ENCODE data around the gene RNASEH2B.

DNA sequence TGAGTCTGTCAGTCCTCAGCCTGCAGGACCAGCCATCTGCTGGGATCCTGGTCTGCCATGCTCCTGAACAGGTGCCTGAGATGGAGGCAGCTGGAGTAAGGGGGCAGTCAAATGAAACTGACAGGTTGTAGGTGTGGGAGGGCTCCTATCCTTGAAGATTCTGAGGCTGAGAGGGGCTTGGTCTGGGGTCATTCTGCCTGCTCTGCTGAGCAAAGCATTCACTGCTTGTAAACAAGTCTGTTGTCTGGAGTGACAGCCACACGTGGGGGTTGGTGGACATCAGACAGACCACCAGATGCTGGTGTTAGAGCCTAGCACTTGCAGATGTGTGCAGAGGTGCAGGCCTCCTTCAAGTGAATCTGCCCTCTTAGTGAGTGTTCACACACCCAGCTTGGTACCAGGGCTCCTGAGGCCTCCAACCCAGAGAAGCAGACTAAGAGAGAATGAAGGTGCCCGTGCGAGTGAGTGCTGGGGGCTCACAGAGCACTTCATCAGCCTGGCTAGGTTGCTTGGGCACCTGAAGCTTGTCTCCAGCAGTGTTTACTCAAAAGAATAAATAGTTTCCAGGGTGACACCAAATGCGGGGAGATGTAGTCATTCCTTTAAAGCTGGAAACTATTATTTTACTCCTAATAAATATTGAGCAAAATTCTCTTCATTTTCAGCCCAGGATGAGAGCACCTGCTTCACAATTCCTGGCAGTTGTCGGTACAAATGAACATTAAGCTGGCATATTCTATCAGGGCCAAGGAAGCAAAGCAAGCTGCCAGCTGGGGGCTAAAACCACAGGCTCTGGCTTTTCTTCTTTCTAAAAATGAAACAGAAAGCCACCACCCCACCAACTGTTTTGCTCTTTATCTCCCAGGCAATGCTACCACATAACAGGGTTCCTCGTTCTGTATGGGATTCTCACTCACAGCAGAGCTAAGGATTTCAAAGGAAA lies 82.3 kb downstream of the RNASEH2B start:
- TF ChIP-seq, protein P1, sequence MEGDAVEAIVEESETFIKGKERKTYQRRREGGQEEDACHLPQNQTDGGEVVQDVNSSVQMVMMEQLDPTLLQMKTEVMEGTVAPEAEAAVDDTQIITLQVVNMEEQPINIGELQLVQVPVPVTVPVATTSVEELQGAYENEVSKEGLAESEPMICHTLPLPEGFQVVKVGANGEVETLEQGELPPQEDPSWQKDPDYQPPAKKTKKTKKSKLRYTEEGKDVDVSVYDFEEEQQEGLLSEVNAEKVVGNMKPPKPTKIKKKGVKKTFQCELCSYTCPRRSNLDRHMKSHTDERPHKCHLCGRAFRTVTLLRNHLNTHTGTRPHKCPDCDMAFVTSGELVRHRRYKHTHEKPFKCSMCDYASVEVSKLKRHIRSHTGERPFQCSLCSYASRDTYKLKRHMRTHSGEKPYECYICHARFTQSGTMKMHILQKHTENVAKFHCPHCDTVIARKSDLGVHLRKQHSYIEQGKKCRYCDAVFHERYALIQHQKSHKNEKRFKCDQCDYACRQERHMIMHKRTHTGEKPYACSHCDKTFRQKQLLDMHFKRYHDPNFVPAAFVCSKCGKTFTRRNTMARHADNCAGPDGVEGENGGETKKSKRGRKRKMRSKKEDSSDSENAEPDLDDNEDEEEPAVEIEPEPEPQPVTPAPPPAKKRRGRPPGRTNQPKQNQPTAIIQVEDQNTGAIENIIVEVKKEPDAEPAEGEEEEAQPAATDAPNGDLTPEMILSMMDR (IDR thresholded peaks at IDR 0.05; ENCODE audit: low read depth, low read length, missing input control), result no peak
- no peak for TF ChIP-seq GABPA (IDR thresholded peaks at IDR 0.05 in 1 of 2, conservative IDR thresholded peaks at IDR 0.05 in 1 of 2)
- no peak for TF ChIP-seq HNF4A (conservative IDR thresholded peaks at IDR 0.05)
- no peak for TF ChIP-seq YY1 (IDR thresholded peaks at IDR 0.05)
- TF ChIP-seq, protein P2, sequence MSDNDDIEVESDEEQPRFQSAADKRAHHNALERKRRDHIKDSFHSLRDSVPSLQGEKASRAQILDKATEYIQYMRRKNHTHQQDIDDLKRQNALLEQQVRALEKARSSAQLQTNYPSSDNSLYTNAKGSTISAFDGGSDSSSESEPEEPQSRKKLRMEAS (IDR thresholded peaks at IDR 0.05), result no peak
- TF ChIP-seq FOXA1 (IDR thresholded peaks at IDR 0.05), result no peak
- no peak for TF ChIP-seq ATF3 (IDR thresholded peaks at IDR 0.05)
- no peak for TF ChIP-seq TAF1 (conservative IDR thresholded peaks at IDR 0.05)
